HCT116 (cell line): ENCODE measurements around the gene GABARAP. TPM values are rescaled to one million over a fixed set of nuclear protein-coding genes. Genes with fewer than 3 reads are reported as not detected.

Source experiments
- ATAC-seq: fragments of 200-7000 bp; cut with Tn5 transposase; 2 replicates; pipeline ENCODE4 v1.9.1; 2020; ENCODE audit warnings: mild to moderate bottlenecking, moderate library complexity
- BruUV-seq: library from RNA; stranded (reverse); fragments of 400-500 nt; replicated peaks from 2 replicates; lab custom pipeline; 2021; lab: Mats Ljungman, UMichigan
- CTCF ChIA-PET: fragments of 300-600 bp; sonication (Branson Sonifier 250); formaldehyde crosslinking; loops from one replicate; lab custom pipeline; 2021; ENCODE audit warnings: antibody characterized with exemption; lab: Charles Lee
- POLR2A ChIA-PET: fragments of 300-600, 350-600 bp; sonication (Branson Sonifier 250); formaldehyde crosslinking; loops from one replicate; lab custom pipeline; 2021; ENCODE audit warnings: antibody characterized with exemption; lab: Charles Lee
- RAD21 ChIA-PET, 2 experiments: fragments of 300-600 bp; sonication (Branson Sonifier 250); formaldehyde crosslinking; loops; one replicate each; lab custom pipeline; 2023; ENCODE audit warnings: low total read pairs in 2 of 2; ENCODE audit not compliant: uncharacterized antibody in 2 of 2, unreplicated experiment in 2 of 2, low non-redundant PET in 1 of 2; lab: Charles Lee
- DNase-seq: peaks from one replicate; pipeline ENCODE4 v3.0.0-alpha.2; 2010; ENCODE audit warnings: low read depth, low spot score
- H2AFZ ChIP-seq: fragments of 200-600 bp; shearing (Covaris generic), sonication (generic); 2 replicates; pipeline ENCODE4 v1.6.1; 2017; ENCODE audit warnings: low read depth, mixed run types, mixed read lengths, antibody characterized with exemption, low read length; ENCODE audit not compliant: poor library complexity, severe bottlenecking
- H3K27ac ChIP-seq: 2 replicates; pipeline ENCODE4 v1.5.1; 2012; ENCODE audit warnings: low read depth, low read length
- H3K27me3 ChIP-seq: fragments of 200-600 bp; sonication (generic); 2 replicates; pipeline ENCODE4 v1.6.1; 2016; ENCODE audit warnings: mixed run types, low read length, mixed read lengths; ENCODE audit not compliant: insufficient read depth
- H3K36me3 ChIP-seq, 2 experiments: fragments of 200-500 bp in 1 of 2; fragments of 200-600 bp in 1 of 2; sonication (Bioruptor generic) in 1 of 2; sonication (generic) in 1 of 2; 2 replicates each; pipeline versions ENCODE4 v1.5.1 to v1.6.1; 2014 to 2016; ENCODE audit warnings: low read length in 2 of 2, inconsistent platforms in 1 of 2, mixed read lengths in 1 of 2, mixed run types in 1 of 2; ENCODE audit not compliant: insufficient read depth in 2 of 2, control insufficient read depth in 1 of 2
- H3K4me1 ChIP-seq, 2 experiments: fragments of 200-600 bp in 1 of 2; sonication (generic) in 1 of 2; 2 replicates each; pipeline versions ENCODE4 v1.5.1 to v1.6.1; 2012 to 2017; ENCODE audit warnings: low read length in 2 of 2, inconsistent platforms in 1 of 2, mild to moderate bottlenecking in 1 of 2, mixed read lengths in 1 of 2, mixed run types in 1 of 2, moderate library complexity in 1 of 2; ENCODE audit not compliant: insufficient read depth in 2 of 2, control insufficient read depth in 1 of 2
- H3K4me2 ChIP-seq: fragments of 200-600 bp; sonication (generic); 2 replicates; pipeline ENCODE4 v1.6.1; 2017; ENCODE audit warnings: mixed run types, low read length, mixed read lengths
- H3K4me3 ChIP-seq, 2 experiments: fragments of 200-600 bp in 1 of 2; sonication (generic) in 1 of 2; replicated peaks in 1 of 2; 2 replicates each; pipeline ENCODE4 v1.5.1; 2011 to 2016; ENCODE audit warnings: low read length in 2 of 2, control low read depth in 1 of 2, low read depth in 1 of 2, mild to moderate bottlenecking in 1 of 2, mixed read lengths in 1 of 2, mixed run types in 1 of 2
- H3K79me2 ChIP-seq: fragments of 200-600 bp; sonication (generic); 2 replicates; pipeline ENCODE4 v1.6.1; 2017; ENCODE audit warnings: mild to moderate bottlenecking, mixed run types, low read length, moderate library complexity, mixed read lengths; ENCODE audit not compliant: insufficient read depth
- H3K9ac ChIP-seq: fragments of 200-600 bp; sonication (generic); 2 replicates; pipeline ENCODE4 v1.6.1; 2016; ENCODE audit warnings: low read length, mixed read lengths
- H3K9me2 ChIP-seq: fragments of 200-600 bp; sonication (generic), shearing (Covaris generic); 2 replicates; pipeline ENCODE4 v1.6.1; 2017; ENCODE audit warnings: mixed run types, mild to moderate bottlenecking, moderate library complexity; ENCODE audit not compliant: insufficient read depth
- H3K9me3 ChIP-seq, 2 experiments: fragments of 200-500 bp in 1 of 2; fragments of 200-600 bp in 1 of 2; sonication (Bioruptor generic) in 1 of 2; sonication (generic) in 1 of 2; 2 replicates each; pipeline ENCODE4 v1.6.1; 2014 to 2017; ENCODE audit warnings: low read length in 2 of 2, mixed read lengths in 2 of 2, inconsistent platforms in 1 of 2, low read depth in 1 of 2, mild to moderate bottlenecking in 1 of 2, mixed run types in 1 of 2, moderate library complexity in 1 of 2; ENCODE audit not compliant: control insufficient read depth in 1 of 2, insufficient read depth in 1 of 2
- H4K20me1 ChIP-seq: fragments of 200-600 bp; sonication (generic), shearing (Covaris generic); 2 replicates; pipeline ENCODE4 v1.6.1; 2017; ENCODE audit warnings: mixed run types, mild to moderate bottlenecking, moderate library complexity; ENCODE audit not compliant: insufficient read depth
- CEBPB ChIP-seq: IDR thresholded peaks from 2 replicates; pipeline ENCODE4 v1.6.1; 2012; ENCODE audit warnings: low read depth
- EGR1 ChIP-seq: IDR thresholded peaks from 2 replicates; pipeline ENCODE4 v1.6.1; 2012; ENCODE audit warnings: low read depth
- FOSL1 ChIP-seq: IDR thresholded peaks from 2 replicates; pipeline ENCODE4 v1.6.1; 2012; ENCODE audit warnings: low read depth
- POLR2A ChIP-seq: IDR thresholded peaks from 2 replicates; pipeline ENCODE4 v1.7.0; 2011; ENCODE audit warnings: borderline replicate concordance; ENCODE audit not compliant: insufficient read depth, insufficient read length; ENCODE audit errors: extremely low read depth
- POLR2AphosphoS5 ChIP-seq: IDR thresholded peaks from 2 replicates; pipeline ENCODE4 v1.6.1; 2011; ENCODE audit warnings: mild to moderate bottlenecking, low read depth, low read length, moderate library complexity
- RAD21 ChIP-seq: IDR thresholded peaks from 2 replicates; pipeline ENCODE4 v1.6.1; 2012; ENCODE audit warnings: low read depth, mild to moderate bottlenecking
- ZFX ChIP-seq: fragments of 450-650 bp; IDR thresholded peaks from 2 replicates; pipeline ENCODE4 v1.6.1; 2017
- intact Hi-C: fragments of 100-400 bp; cut with micrococcal nuclease; formaldehyde crosslinking; loops from 2 replicates; pipeline ENCODE4 v1.10.0; 2022
- total RNA-seq: library from RNA; stranded (reverse); gene quantifications from one replicate; pipeline ENCODE4 v1.2.1, GENCODE V29; 2021; ENCODE audit not compliant: unreplicated experiment
- TF ChIP-seq, protein P1 (sequence below), 3 experiments: fragments of 200-600 bp in 1 of 3; sonication (generic) in 1 of 3; IDR thresholded peaks in 2 of 3; conservative IDR thresholded peaks in 1 of 3; 2 replicates each; pipeline ENCODE4 v1.5.1; 2012 to 2017; ENCODE audit warnings: low read depth in 2 of 3, low read length in 2 of 3, antibody characterized with exemption in 1 of 3, borderline replicate concordance in 1 of 3, control low read depth in 1 of 3, mild to moderate bottlenecking in 1 of 3, mixed read lengths in 1 of 3, mixed run types in 1 of 3, moderate library complexity in 1 of 3; ENCODE audit not compliant: insufficient read depth in 1 of 3

The GABARAP gene
- total RNA-seq, 1 experiment from 2014 or later, result 287 TPM

DNA sequence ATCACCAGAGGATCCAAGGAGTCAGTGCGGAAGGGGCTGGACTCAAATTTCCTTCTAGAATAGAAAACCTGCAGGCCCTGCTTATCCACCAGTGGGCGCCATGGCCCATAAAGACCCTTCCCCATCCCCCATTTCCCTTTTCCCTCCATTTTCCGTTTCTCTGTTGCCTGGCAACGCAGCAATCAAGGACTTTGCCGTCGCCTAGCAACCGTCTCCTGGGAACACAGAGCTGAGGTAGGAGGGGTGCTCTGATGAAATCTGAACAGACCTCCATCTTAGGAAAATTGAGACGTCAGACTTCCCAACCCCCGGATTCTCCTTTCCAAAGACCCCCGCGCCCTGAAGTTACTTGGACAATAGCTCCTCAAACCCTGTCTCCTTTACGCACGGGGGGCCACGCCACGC, 28.4 kb downstream of the GABARAP start:
- intact Hi-C loops, result loop anchor here (1.0 kb wide), 1 partner anchor 168 kb away; no protein-coding TSS in a partner anchor
- H3K4me2 ChIP-seq, result peak overlapping the region; percentile 68
- ATAC-seq (peak; percentile 15), DNase-seq (peak; percentile 72)
- no peaks in the 10 kb centered on the region for H3K79me2 ChIP-seq
- H4K20me1 ChIP-seq, result no peaks in the 10 kb centered on the region
- no peak overlapping the region for H3K9ac ChIP-seq
- H3K36me3 ChIP-seq, result no peaks in the 10 kb centered on the region
- ChIA-PET RAD21 (interaction anchor here in 1 of 2 experiments (1.1 kb wide), 1 partner anchor 168 kb away, joined by 3 read pairs; no protein-coding TSS in a partner anchor), CTCF (interaction anchor here (1.0 to 2.7 kb wide), 3 partner anchors 53 to 178 kb away, joined by 3 to 19 read pairs (median 3); partner anchors contain the start of gene SLC16A13), POLR2A (interaction anchor here (1.2 to 1.3 kb wide), 3 partner anchors 29 to 168 kb away, joined by 3 to 4 read pairs (median 3); partner anchors contain the start of gene GABARAP)
- H3K4me3 ChIP-seq, result no peak overlapping the region
- no peak overlapping the region for H2AFZ ChIP-seq
- no peaks in the 10 kb centered on the region for H3K27me3 ChIP-seq
- TF ChIP-seq FOSL1 (no peak), CEBPB (no peak), EGR1 (no peak)
- TF ChIP-seq, protein P1, sequence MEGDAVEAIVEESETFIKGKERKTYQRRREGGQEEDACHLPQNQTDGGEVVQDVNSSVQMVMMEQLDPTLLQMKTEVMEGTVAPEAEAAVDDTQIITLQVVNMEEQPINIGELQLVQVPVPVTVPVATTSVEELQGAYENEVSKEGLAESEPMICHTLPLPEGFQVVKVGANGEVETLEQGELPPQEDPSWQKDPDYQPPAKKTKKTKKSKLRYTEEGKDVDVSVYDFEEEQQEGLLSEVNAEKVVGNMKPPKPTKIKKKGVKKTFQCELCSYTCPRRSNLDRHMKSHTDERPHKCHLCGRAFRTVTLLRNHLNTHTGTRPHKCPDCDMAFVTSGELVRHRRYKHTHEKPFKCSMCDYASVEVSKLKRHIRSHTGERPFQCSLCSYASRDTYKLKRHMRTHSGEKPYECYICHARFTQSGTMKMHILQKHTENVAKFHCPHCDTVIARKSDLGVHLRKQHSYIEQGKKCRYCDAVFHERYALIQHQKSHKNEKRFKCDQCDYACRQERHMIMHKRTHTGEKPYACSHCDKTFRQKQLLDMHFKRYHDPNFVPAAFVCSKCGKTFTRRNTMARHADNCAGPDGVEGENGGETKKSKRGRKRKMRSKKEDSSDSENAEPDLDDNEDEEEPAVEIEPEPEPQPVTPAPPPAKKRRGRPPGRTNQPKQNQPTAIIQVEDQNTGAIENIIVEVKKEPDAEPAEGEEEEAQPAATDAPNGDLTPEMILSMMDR (IDR thresholded peaks at IDR 0.05 in 2 of 3, conservative IDR thresholded peaks at IDR 0.05 in 1 of 3; ENCODE audit: borderline replicate concordance in 1 of 3, insufficient read depth in 1 of 3, low read depth in 2 of 3, low read length in 2 of 3), result peak in 2 of 3 experiments; percentile 48 to 54; a peak in 4 of 6 replicates
- no TSS peak for BruUV-seq
- no peaks in the 10 kb centered on the region for H3K9me2 ChIP-seq
- peaks cover 7 to 49% of the 10 kb centered on the region in 2 experiments; a peak in 3 of 4 replicates for H3K4me1 ChIP-seq
- H3K9me3 ChIP-seq, result no peaks in the 10 kb centered on the region
- H3K27ac ChIP-seq, result no peak overlapping the region

DNA sequence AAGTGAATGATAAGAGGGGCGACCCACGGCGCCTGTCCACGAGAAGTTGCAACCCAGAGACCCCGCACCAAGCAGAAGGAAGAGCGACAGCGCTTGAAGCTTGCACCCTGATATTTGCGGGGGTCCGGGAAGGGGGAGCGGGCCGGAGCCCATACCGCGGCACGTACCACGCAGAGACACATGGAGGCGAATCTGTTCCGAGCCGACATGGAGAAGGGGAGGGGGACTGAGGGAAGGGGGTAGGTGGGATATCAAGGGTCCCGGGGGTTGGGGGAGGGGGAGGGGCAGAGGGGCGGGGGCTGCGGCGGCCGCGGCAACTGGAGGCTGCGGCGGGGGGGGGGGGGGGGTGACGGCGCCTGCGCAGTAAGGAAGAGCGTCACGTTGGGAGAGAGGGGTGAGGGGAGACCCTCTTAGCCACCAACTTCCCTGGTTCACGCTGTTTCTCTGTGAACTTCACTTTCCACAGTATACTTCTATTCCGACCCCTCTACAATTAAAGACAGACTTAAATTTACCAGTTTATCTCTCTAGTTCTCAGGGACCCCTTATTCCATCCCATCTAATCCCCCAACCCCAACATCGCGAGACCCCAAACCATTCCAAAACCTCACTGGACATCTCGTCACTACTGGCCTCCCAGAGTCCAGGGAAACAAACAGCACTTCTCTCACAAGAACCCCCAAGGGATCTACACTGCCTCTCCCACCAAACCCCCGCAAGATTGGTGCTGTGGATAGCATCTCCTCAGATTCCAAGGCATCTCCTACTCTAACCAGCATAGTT, 30.6 kb downstream of the GABARAP start:
- CTCF ChIA-PET, result no interaction called here
- no peaks in the 10 kb centered on the region for H3K79me2 ChIP-seq
- H3K27me3 ChIP-seq, result no peaks in the 10 kb centered on the region
- TF ChIP-seq POLR2A (no peak), CEBPB (no peak), ZFX (no peak), RAD21 (no peak), POLR2AphosphoS5 (no peak)
- H3K4me1 ChIP-seq, result peaks cover 7 to 31% of the 10 kb centered on the region in 2 experiments; a peak in 3 of 4 replicates
- H3K4me2 ChIP-seq, result no peak overlapping the region
- H3K9me3 ChIP-seq, result no peaks in the 10 kb centered on the region
- no peak for DNase-seq
- POLR2A ChIA-PET, result no interaction called here
- no peaks in the 10 kb centered on the region for H3K9me2 ChIP-seq
- no TSS peak for BruUV-seq
- no peak overlapping the region for H3K27ac ChIP-seq
- no peak overlapping the region for H3K4me3 ChIP-seq
- RAD21 ChIA-PET, result no interaction called here
- intact Hi-C loops, result no loop called here
- H2AFZ ChIP-seq, result no peak overlapping the region
- no peaks in the 10 kb centered on the region for H4K20me1 ChIP-seq
- no peak overlapping the region for H3K9ac ChIP-seq
- H3K36me3 ChIP-seq, result no peaks in the 10 kb centered on the region
- no peak for ATAC-seq
